EH (cell line): Measurements from ENCODE around the gene FHDC1.

Source experiments
- DNase-seq: peaks from one replicate; pipeline ENCODE4 v3.0.0-alpha.2; 2015; ENCODE audit warnings: low read depth

FHDC1 gene

GRCh38 chr4:152981278-152981677 lies 45.2 kb downstream of the FHDC1 start:
- peak; percentile 9 for DNase-seq

GRCh38 chr4:152981842-152982241 lies 45.7 kb downstream of the FHDC1 start:
- no peak for DNase-seq

DNA sequence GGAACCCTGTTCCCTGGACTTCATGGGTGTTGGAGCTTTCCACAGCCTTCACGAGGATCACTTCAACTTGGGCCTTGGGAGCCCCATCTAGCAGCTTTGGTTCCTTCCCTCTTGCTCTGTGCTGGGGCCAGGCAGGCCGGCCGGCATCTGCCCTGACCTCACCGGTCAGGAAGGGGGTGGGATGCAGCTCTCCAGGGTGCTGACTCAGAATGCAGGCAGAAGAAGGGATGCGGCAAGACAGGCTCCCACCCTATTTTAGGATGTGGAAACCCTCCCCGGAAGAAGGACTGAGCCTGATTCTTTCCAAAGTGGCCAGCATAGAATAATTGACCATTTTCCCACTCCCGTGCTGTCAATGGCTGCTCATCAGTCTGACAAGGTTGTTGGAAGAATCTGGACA lies 47.1 kb downstream of the FHDC1 start:
- DNase-seq = peak; percentile 50

DNA sequence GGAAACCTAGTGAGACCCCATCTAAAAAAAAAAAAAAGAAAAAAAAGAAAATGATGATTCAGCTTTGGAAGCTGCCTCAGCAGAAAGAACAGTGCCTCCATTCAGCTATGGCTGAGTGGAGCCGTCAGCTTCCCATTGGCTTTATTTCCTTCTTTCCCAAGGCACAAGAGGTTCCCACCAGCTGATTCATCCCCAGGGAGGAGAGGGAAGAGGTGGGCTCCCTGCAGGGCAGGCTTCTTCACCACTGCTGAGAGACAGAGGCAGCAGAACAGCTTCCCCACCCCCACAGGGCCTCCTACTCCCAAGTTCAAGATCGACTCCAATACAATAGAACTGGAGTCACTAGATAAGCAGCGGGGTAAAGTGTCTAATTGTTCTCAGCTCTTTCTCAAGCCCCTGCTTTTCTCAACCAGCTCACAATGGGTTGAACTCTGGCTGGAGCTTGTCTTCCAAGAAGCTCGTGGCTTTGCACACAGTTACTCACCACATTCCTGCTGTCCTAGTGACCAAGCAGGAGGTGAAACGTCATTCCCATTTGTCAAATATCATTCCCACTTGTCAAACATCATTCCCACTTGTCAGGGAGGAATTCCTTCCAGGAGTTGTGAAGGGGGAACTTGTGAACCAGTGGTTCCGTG lies 47.8 kb downstream of the FHDC1 start:
- peak; percentile 76 for DNase-seq

DNA sequence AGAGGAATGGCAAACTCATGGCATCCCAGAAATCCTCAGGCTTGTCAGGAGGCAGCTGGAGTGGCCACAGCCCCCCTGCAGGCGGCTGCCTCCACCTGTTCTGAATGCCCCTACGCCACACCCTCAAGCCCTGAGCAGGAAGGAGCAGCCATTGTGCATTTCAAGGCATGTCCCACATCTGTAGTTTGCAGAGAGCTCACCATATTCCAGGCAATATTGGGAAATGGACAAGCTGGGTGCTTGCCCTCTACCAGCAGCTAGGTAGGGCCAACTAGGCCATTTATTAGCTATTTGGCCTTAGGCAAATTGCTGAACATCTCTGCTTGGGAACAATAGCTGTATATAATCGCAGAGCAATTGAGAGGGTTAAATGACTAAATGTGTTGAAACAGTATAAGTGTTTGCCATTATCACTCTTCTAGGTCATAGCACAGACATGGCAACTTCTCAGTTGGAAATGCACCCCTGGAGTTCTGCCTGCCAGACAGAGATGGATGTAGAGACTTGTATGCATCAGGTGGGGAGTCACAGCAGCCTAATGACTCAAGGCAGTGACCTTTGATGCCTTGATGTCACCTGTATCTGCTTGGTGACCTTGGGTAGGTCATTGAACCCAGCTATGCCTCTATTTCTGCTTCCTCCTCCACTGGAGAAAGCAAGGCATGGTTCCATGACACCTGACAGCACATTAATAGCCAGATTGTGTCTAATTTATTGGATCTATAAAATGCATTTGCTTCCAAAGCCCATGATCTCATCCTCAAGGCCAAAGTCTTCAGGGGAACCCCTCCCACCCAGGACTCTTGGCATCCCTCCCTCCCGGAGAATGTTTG lies 52.8 kb downstream of the FHDC1 start:
- no peak for DNase-seq

- DNase-seq = no peak
These were observed 53.4 kb downstream of the FHDC1 start for GRCh38 chr4:152989554-152989970.

DNA sequence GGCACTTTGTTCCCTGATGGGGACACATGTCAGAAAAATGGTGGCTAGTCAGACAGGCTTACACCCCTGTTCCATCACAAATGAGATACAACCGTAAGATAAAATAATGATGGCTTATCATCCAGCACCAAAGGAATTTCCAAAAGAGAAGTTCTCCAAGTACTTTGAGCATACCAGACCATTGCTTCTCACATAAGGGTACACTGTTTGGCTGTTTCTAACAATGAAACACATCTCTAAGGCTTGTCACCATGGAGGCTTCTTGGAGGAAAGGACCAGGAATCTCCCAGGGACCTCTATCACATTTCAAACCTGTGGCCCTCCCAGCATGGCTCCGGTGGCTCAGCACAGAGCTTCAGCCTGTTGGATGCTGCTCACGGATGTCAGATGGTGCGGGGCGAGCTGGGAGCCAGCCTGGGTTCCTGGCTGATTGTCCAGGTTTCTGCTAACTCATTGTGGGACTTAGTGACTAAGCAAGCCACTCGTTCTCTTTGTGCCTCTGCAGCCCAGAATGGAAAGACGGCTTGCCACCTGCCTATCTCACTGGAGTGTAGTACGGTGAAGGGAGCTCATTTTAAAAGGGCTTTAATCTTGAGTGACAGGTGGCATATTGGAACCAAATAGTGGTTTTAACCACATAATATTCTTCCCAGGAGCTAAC lies 54.5 kb downstream of the FHDC1 start:
- no peak for DNase-seq

DNA sequence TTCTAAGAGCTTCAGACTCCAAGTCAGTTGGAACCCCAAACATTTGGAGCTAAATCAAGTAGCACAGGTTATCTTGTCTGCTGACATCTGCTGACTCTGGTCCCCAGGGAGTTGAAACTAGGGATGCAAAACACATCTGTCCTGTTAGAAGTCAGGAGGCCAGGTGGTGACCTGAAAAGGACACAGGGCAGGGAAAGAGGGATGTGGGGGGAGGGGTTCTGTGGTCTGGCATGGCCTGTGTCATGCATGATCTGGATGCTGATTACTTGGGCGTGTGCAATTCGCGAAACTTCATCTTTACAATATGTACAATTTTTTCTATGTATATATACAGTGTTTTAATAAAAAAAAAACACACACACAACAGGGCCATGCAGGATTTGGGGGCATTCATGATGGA lies 55.3 kb downstream of the FHDC1 start:
- DNase-seq = no peak

GRCh38 chr4:152992027-152992426 lies 55.9 kb downstream of the FHDC1 start:
- DNase-seq = no peak

DNA sequence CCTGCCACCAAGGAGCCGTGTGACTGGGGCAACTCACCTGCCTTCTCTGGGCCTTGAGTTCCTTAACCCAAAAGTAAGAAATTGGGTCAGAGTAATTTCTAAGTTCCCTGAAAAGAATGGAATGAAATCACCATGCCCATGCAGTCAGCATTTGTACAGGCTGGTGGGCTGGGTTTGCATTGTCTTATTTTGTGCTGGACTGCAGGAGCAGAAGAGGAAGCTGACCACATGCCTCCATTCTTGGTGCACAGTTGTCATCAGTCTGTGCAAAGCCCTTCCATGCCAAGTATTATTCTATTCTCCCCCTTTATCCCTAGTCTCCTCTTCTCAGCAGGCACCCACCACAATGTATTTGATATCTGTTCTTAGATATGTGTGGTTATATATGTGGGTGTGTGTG lies 56.3 kb downstream of the FHDC1 start:
- DNase-seq = no peak

DNA sequence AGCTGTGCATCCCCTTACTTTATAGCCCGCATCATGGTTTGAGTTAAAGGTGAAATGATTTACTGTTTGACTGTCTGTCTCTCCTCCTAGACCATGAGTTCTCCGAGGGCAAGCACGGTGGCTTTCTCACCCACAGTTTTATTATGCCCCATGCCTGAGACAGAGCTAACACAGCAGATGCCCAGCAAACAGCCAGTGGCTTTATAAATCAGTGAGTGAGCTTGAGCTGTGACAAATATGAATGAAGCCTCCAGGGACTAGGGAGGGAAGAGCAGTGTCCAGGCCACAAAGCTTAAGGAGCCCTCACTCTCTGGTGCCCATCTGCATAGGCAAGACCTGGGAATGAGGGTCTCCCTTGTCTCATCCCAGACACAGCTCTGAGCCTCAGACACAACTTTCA lies 57.9 kb downstream of the FHDC1 start:
- DNase-seq = no peak

- no peak for DNase-seq
These were observed 60.0 kb downstream of the FHDC1 start for GRCh38 chr4:152996111-152996571.

- no peak for DNase-seq
These were observed 60.5 kb downstream of the FHDC1 start for GRCh38 chr4:152996672-152997071.

DNA sequence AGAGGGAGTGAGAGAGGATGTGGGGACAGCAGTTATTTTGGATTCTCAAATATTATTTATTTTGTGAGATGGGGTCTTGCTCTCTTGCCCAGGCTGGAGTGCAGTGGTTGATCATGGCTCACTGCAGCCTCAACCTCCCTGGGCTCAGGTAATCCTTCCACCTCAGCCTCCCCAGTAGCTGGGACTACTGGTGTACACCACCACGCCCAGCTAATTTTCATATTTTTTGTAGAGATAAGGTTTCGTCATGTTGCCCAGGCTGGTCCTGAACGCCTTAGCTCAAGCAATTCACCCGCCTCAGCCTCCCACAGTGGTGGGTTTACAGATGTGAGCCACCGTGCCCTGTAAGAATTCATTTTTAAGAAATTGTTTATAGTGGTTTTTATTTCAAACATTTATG lies 61.2 kb downstream of the FHDC1 start:
- no peak for DNase-seq

DNA sequence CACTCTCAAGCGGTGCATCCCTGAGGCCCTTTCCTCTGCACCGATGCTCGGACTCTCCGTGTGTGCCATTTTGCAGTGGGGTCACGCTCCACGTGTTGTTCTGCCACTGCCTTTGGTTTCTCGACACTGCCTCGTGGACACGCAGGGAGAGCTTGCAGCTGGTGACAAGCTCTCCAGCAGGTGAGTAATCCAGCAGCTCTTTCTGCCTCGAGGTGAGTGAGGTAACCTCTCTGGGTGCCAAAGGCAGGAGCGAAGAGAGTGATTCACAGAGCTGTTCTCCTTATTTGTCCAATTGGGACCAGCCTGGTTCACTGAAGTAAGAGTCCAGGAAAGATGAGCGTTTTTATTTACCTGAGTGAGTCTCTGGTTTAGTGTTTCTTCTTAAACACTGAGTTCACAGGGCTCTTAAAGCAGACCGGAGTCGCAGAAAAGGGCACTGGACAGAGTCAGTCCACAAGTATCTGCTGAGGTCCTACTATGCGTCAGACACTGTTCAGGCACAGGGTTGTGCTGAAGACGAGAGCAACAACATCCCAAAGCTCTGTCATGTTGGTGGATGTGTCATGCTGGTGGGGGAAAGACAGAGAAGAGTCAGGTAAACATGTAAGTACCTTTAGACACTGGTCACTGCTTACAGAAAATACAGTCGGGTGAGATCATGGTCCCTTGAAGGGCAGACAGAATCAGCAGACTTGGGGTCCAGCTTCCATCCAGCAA lies 61.8 kb downstream of the FHDC1 start:
- no peak for DNase-seq

- no peak for DNase-seq
These were observed 62.7 kb downstream of the FHDC1 start for GRCh38 chr4:152998861-152999260.

GRCh38 chr4:152999346-153000075 lies 63.4 kb downstream of the FHDC1 start:
- no peak for DNase-seq

GRCh38 chr4:153000076-153000420 lies 63.9 kb downstream of the FHDC1 start:
- no peak for DNase-seq

GRCh38 chr4:153001626-153002025 lies 65.5 kb downstream of the FHDC1 start:
- DNase-seq = peak; percentile 15

DNA sequence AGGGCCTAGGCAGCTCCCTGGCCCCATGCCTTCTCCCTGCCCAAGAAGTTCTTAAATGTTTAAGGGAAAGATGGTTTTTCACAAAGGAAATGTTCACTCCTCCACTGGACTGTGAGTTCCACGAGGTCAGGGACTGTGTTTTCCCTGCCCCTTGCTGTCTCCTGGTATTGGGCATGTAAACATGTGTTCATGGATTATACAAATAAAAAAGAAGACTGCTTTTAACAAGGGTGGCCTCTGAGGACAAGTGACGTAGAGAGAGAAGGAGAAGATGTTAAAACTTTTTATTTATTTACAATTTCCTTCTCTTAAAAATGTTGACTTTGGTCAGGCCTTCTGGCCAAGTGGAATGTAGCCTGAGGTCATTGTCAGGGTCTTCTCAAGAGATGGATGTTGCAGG lies 66.0 kb downstream of the FHDC1 start:
- DNase-seq = no peak

- DNase-seq = no peak
These were observed 68.1 kb downstream of the FHDC1 start for GRCh38 chr4:153004081-153004850.
